Measurements from ENCODE around the gene CDK2AP2.

DNA sequence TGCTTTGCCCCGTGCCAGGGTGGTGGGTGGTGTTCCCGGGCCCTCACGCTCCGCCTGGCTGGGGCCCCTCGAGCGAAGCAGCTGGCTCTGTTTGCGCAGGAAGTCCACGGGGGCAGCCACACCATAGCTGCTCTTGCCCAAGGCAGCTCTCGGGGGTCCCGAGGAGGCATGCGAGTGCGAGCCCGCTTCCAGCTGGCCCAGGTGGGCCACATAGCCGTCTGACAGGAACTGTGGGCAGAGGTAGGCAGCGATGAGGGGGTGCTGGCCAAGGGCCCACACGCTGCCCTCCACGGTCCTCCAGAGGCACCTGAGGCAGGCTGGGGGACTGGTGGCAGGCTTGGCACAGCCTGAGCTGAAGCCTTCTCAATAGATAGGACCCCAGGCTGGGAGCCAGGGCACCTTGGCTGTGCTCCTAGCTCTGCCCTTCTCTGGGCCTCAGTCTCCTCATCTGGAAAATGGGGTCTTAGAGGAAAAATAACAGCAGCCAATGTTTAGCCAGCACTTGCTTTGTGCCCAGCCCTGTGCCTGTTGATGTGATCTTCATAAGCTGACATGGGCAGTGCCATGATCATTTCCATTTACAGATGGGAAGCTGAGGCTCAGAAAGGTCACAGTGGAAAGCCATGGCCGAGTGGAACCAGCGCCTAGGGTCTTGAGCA lies 15.8 kb downstream of the CDK2AP2 start:
- TF ChIP-seq CTCF (IDR thresholded peaks at IDR 0.05) (no peak), POLR2A (IDR thresholded peaks at IDR 0.05) (no peak)

Measured in prostate gland (tissue), 2 donors.